ENCODE data around the gene HBQ1.
"Not testable (repeated sequence)": the region's sequence is repeated elsewhere in the genome, so short reads cannot be mapped to it uniquely, and the experiment has no call there.

GRCh38 chr16:153550-154216 is 26.6 kb upstream of the HBQ1 start:
- not testable (repeated sequence) for TF ChIP-seq EZH2 (IDR thresholded peaks at IDR 0.05; ENCODE audit: borderline replicate concordance, low read length); CTCF (IDR thresholded peaks at IDR 0.05; ENCODE audit: low read length)

Data from OCI-LY1 (cell line).